H54 (cell line): ENCODE measurements around the gene AUNIP.
A peak's percentile ranks its signal among the peaks of the same experiment; 100 is the strongest.

Source experiments
- DNase-seq: peaks from one replicate; pipeline ENCODE4 v3.0.0; 2011; ENCODE audit warnings: low spot score, mixed read lengths; ENCODE audit not compliant: insufficient read length
- FAIRE-seq: peaks from 3 replicates; lab custom pipeline; 2011; peaks lifted over from hg19 to GRCh38; lab: Jason Lieb, UNC
- POLR2A ChIP-seq: IDR thresholded peaks from 2 replicates; pipeline ENCODE4 v1.6.1; 2011; ENCODE audit warnings: low read depth, mild to moderate bottlenecking, low read length

AUNIP gene

DNA sequence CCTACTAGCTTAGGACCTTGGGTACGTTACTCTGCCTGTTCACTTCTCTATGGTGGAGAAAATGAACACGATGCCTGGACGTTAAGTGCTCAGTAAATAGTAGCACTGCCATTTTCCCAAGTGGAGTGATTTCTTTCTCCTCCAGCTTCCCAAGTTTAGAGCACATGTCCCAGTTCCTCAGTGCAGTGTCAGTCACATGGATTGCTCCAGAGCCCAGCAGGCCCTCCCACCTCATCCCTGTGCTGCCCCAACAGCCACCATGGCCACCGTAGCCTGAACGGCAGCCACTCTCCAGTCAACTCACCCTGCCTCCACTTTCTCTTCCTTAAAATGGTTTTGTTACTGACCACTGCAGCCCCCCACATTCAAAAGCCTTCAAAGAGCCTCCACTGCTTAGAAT is 38.5 kb upstream of the AUNIP start:
- FAIRE-seq (no peak), DNase-seq (no peak)
- no peak for TF ChIP-seq POLR2A

GRCh38 chr1:25896266-25896665 is 37.0 kb upstream of the AUNIP start:
- FAIRE-seq (no peak), DNase-seq (no peak)
- no peak for TF ChIP-seq POLR2A

DNA sequence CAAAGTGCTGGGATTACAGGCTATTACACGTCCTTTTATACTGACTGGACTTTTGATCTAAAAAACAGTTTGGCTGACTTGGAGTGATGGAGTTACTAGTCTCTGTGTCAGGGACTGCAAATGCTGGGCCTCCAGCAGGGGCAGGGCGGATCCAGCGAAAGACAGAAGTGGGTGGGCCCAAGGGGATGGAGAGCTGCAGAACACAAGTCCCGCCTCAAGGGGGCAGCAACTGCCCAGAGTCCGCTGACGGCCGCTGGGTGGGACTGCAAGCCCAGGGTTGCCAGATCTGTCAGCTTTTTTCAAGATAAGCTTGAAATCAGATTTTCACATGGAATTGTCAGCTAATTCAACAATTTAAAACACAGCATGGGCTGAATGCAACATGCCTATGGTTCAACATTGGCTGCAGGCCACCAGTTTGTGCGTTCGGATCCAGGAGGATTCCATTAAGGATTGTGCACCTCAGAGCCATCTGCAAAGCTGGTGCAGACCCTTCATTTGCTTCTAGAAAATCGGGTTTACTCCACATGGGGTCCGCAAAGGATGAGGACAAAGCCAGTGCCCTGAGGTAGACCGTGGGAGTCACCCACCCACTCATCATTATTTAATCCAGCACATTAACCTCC is 36.2 kb upstream of the AUNIP start:
- TF ChIP-seq POLR2A = no peak
- DNase-seq (no peak), FAIRE-seq (peak; percentile 33)

GRCh38 chr1:25893116-25893515 is 33.9 kb upstream of the AUNIP start:
- no peak for TF ChIP-seq POLR2A
- FAIRE-seq = no peak

DNA sequence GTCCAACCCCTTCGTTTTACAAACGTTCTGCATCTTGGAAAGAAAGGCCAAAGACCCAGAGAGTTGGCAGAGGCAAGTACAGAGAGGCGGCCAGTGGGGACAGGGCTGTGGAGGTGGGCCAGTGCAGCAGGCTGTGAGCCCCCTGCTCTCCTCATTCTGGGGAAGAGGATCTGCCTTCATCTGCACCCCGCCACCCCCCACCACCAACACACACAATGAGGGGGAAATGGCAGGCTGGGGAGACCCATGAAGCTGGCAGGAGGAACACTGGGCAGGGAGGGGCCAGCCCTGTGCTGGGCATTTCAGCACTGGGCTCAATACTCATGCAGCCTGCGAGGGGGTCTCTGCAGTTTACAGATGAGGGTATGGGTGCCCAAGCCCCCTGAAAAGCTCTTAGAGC is 32.3 kb upstream of the AUNIP start:
- TF ChIP-seq POLR2A = no peak
- no peak for FAIRE-seq
- DNase-seq = no peak

More at GRCh38 chr1:25893116-25893515, 33.9 kb upstream of the AUNIP start:
- no peak for DNase-seq

DNA sequence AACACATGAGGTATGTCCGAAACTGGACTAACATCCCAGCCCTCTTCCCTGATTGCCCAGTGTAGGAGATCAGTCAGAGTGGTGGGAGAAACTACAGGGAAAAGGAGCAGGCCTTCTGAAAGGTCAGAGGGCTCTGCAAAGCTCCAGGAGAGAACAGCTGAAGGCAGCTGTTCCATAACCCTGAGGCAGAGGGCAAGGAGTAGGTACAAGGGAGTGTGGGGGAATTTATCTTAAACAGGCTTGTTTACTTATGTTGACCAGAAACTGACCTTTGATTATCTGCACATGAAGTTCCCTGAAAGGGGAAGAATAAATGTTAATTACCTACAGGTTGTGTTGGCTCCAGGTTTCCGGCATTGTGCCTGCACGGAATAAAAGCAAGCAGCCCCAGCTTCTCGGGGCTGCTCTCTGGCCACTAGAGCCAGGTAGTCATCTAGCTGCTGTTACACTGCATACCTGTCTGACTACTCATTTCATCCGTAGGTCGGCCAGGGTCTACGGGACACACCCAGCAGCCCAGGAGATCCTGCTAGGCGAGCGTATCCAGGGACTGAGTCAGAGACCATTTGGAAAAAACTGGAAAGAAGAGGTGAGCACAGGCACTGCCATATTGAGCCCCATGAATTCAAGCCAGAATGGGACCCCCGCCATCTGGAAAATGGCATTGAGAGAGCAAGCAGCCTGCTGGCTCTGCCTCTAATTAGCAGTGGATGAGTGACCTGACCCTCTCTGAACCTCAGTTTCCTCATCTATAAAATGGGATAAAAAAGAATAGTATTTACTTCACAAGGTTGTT is 31.2 kb upstream of the AUNIP start:
- no peak for TF ChIP-seq POLR2A
- peak; percentile 15 for FAIRE-seq
- DNase-seq = no peak

- no peak for FAIRE-seq
- DNase-seq = no peak
- no peak for TF ChIP-seq POLR2A
Measured at GRCh38 chr1:25889470-25889869, 30.2 kb upstream of the AUNIP start.

GRCh38 chr1:25888426-25888987 is 29.2 kb upstream of the AUNIP start:
- FAIRE-seq = no peak
- no peak for TF ChIP-seq POLR2A
- DNase-seq = no peak

- TF ChIP-seq POLR2A = no peak
- DNase-seq (no peak), FAIRE-seq (no peak)
Measured at GRCh38 chr1:25885602-25886001, 26.3 kb upstream of the AUNIP start.

DNA sequence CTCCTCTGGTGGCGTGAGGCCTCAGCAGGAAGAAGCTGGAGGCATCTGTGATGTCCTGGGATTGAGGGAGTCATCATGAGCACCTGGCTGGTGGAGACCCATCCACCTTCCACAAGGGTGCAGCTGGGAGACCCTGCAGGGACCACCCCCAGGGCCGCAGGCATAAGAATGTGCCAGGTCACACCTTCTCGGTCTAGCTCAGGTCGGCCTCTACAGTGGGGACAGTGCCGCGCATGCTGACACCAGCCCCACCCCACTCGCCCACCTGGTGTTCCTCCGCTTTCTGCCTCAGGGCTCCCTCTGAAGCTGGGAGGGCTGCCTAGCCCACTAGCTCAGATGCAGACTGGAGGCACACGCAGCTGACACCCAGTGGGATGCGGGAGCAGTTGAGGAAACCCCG is 22.0 kb upstream of the AUNIP start:
- TF ChIP-seq POLR2A = no peak
- no peak for FAIRE-seq
- DNase-seq = no peak

GRCh38 chr1:25880518-25880917 is 21.3 kb upstream of the AUNIP start:
- no peak for DNase-seq
- FAIRE-seq = no peak
- TF ChIP-seq POLR2A = no peak

GRCh38 chr1:25879675-25880074 is 20.4 kb upstream of the AUNIP start:
- no peak for DNase-seq
- no peak for TF ChIP-seq POLR2A
- no peak for FAIRE-seq

DNA sequence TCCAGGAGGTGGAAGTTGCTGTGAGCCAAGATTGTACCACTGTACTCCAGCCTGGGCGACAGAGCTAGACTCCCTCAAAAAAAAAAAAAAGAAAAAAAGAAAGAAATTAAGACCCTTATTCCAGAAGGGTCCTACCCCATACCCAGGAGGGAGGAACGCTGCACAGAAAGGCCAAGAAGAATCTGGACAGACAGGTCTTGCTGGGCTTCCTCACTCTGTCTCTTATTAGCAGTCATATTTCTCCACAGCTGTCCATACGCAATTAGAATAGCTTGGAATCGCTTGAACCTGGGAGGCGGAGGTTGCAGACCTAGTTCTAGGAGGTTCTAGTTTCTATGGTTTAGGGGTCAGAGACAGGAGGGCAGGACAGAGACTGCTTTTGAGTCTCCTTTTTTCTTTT is 19.4 kb upstream of the AUNIP start:
- DNase-seq (no peak), FAIRE-seq (no peak)
- TF ChIP-seq POLR2A = no peak

GRCh38 chr1:25877155-25877554 is 17.9 kb upstream of the AUNIP start:
- no peak for FAIRE-seq
- no peak for TF ChIP-seq POLR2A

More at GRCh38 chr1:25877155-25877554, 17.9 kb upstream of the AUNIP start:
- no peak for DNase-seq
